SK-N-SH treated with all-trans-retinoic acid at 6 μM for 48 hours (cell line): ENCODE results near the gene TAX1BP3.

Experiments used
- ATAC-seq: fragments of 200-7000 bp; cut with Tn5 transposase; 3 replicates; pipeline ENCODE4 v1.9.1; 2020; ENCODE audit warnings: mild to moderate bottlenecking, moderate library complexity
- ARNTL ChIP-seq: fragments of 450-650 bp; formaldehyde crosslinking; IDR thresholded peaks from 2 replicates; pipeline ENCODE4 v1.5.0; 2020; ENCODE audit warnings: low read depth, mild to moderate bottlenecking, moderate library complexity, borderline replicate concordance
- BACH2 ChIP-seq: fragments of 250-450 bp; sonication (Bioruptor Pico); IDR thresholded peaks from 2 replicates; pipeline ENCODE4 v1.9.0; 2021; ENCODE audit warnings: mild to moderate bottlenecking, borderline replicate concordance
- CSDC2 ChIP-seq: fragments of 250-450 bp; sonication (Bioruptor Pico); IDR thresholded peaks from 2 replicates; pipeline ENCODE4 v1.5.0; 2020; ENCODE audit warnings: mild to moderate bottlenecking, moderate library complexity
- ESRRG ChIP-seq: fragments of 250-450 bp; sonication (Bioruptor Pico); IDR thresholded peaks from 2 replicates; pipeline ENCODE4 v1.6.1; 2021; ENCODE audit warnings: mild to moderate bottlenecking
- GLIS3 ChIP-seq: fragments of 250-450 bp; sonication (Bioruptor Pico); IDR thresholded peaks from 2 replicates; pipeline ENCODE4 v1.5.0; 2020; ENCODE audit warnings: mild to moderate bottlenecking, moderate library complexity
- ISL1 ChIP-seq: fragments of 250-450 bp; sonication (Bioruptor Pico); IDR thresholded peaks from 2 replicates; pipeline ENCODE4 v2.1.2; 2022; ENCODE audit warnings: mild to moderate bottlenecking, moderate library complexity
- OSR1 ChIP-seq: fragments of 250-450 bp; sonication (Bioruptor Pico); IDR thresholded peaks from 2 replicates; pipeline ENCODE4 v1.8.0; 2022; ENCODE audit warnings: moderate library complexity, mild to moderate bottlenecking, inconsistent platforms
- PPARA ChIP-seq: fragments of 250-450 bp; sonication (Bioruptor Pico); IDR thresholded peaks from 2 replicates; pipeline ENCODE4 v1.5.0; 2020; ENCODE audit warnings: mild to moderate bottlenecking, borderline replicate concordance
- RARB ChIP-seq: fragments of 250-450 bp; sonication (Bioruptor Pico); IDR thresholded peaks from 2 replicates; pipeline ENCODE4 v1.8.0; 2021; ENCODE audit warnings: mild to moderate bottlenecking, moderate library complexity
- SNAI2 ChIP-seq: fragments of 250-450 bp; sonication (Bioruptor Pico); IDR thresholded peaks from 2 replicates; pipeline ENCODE4 v1.5.0; 2020; ENCODE audit warnings: mild to moderate bottlenecking, moderate library complexity
- TCF4 ChIP-seq: fragments of 250-450 bp; sonication (Bioruptor Pico); IDR thresholded peaks from 2 replicates; pipeline ENCODE4 v1.8.0; 2021; ENCODE audit warnings: mild to moderate bottlenecking, moderate library complexity, borderline replicate concordance
- TOX ChIP-seq: fragments of 250-450 bp; sonication (Bioruptor Pico); IDR thresholded peaks from 2 replicates; pipeline ENCODE4 v1.8.0; 2021; ENCODE audit warnings: mild to moderate bottlenecking, moderate library complexity, borderline replicate concordance
- ZC3H10 ChIP-seq: fragments of 250-450 bp; sonication (Bioruptor Pico); IDR thresholded peaks from 2 replicates; pipeline ENCODE4 v1.5.1; 2021; ENCODE audit warnings: mild to moderate bottlenecking, moderate library complexity
- ZFP3 ChIP-seq: fragments of 250-450 bp; sonication (Bioruptor Pico); IDR thresholded peaks from 2 replicates; pipeline ENCODE4 v1.5.0; 2020; ENCODE audit warnings: mild to moderate bottlenecking, moderate library complexity
- ZFP30 ChIP-seq: fragments of 450-650 bp; formaldehyde crosslinking; IDR thresholded peaks from 2 replicates; pipeline ENCODE4 v1.5.0; 2022; ENCODE audit warnings: mild to moderate bottlenecking, moderate library complexity
- ZNF565 ChIP-seq: fragments of 450-650 bp; formaldehyde crosslinking; conservative IDR thresholded peaks from 2 replicates; pipeline ENCODE4 v1.5.0; 2020; ENCODE audit warnings: low read depth, mild to moderate bottlenecking, moderate library complexity
- ZNF70 ChIP-seq: fragments of 450-650 bp; formaldehyde crosslinking; IDR thresholded peaks from 2 replicates; pipeline ENCODE4 v1.5.0; 2020; ENCODE audit warnings: mild to moderate bottlenecking, moderate library complexity
- TF ChIP-seq, protein P1 (sequence below): fragments of 250-450 bp; sonication (Bioruptor Pico); IDR thresholded peaks from 2 replicates; pipeline ENCODE4 v1.5.0; 2020; ENCODE audit warnings: mild to moderate bottlenecking, moderate library complexity
- TF ChIP-seq, protein P2 (sequence below): fragments of 250-450 bp; sonication (Bioruptor Pico); IDR thresholded peaks from 2 replicates; pipeline ENCODE4 v1.8.0; 2021; ENCODE audit warnings: low read depth, mild to moderate bottlenecking, moderate library complexity, borderline replicate concordance
- TF ChIP-seq, protein P3 (sequence below): fragments of 250-450 bp; sonication (Bioruptor Pico); IDR thresholded peaks from 2 replicates; pipeline ENCODE4 v1.8.0; 2020; ENCODE audit warnings: mild to moderate bottlenecking, moderate library complexity, borderline replicate concordance
- TF ChIP-seq, protein P4 (sequence below): fragments of 250-450 bp; sonication (Bioruptor Pico); IDR thresholded peaks from 2 replicates; pipeline ENCODE4 v1.5.1; 2021; ENCODE audit warnings: mild to moderate bottlenecking, moderate library complexity

The TAX1BP3 gene, protein sequence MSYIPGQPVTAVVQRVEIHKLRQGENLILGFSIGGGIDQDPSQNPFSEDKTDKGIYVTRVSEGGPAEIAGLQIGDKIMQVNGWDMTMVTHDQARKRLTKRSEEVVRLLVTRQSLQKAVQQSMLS

DNA sequence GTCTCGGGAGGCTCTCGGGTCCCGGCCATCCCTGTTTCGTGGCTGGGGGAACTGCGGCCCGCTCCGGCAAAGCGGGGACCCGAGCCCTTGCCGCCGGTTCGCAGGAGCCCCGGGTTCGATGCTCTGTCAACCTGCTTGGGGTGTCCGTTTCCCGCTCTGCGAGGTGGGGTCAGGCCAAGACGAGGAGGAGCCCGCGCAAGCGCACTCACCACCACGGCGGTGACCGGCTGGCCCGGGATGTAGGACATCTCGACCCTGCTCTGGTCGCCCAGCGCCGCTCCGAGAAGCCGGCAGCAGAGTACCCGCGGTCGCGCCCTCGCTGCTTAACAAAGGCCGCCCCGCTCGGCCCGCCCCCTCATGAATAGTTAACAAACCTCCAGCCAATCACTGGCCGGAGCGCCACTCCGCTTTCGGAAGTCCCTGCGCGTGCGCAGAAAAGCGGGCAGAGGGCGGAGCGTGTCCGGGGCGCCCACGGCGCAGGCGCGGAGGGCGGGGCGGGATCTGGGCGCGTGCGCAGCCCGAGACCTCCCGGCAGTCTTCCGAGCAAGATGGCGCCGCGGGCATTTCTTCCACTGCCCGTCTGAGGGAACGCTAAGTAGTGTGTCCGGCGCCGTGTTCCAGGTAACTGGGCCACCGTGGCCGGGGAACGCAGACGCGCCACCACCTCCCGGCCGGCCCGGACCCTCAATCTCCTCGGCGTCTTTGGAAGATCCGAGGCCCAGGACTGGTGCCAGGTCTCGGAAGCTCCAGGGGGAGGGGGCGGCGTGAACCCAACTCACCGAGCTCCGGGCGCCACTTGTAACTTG is at the start of gene TAX1BP3, which contains the start of gene EMC6:
TSS of gene TAX1BP3 (minus strand) at position 300 of the 806 bp plus-strand sequence. CDS start at position 248, 52 bp downstream.
TSS of gene EMC6 (plus strand) at position 534 of the 806 bp plus-strand sequence. CDS start 335 bp downstream, outside the sequence.
- TF ChIP-seq, protein P1, sequence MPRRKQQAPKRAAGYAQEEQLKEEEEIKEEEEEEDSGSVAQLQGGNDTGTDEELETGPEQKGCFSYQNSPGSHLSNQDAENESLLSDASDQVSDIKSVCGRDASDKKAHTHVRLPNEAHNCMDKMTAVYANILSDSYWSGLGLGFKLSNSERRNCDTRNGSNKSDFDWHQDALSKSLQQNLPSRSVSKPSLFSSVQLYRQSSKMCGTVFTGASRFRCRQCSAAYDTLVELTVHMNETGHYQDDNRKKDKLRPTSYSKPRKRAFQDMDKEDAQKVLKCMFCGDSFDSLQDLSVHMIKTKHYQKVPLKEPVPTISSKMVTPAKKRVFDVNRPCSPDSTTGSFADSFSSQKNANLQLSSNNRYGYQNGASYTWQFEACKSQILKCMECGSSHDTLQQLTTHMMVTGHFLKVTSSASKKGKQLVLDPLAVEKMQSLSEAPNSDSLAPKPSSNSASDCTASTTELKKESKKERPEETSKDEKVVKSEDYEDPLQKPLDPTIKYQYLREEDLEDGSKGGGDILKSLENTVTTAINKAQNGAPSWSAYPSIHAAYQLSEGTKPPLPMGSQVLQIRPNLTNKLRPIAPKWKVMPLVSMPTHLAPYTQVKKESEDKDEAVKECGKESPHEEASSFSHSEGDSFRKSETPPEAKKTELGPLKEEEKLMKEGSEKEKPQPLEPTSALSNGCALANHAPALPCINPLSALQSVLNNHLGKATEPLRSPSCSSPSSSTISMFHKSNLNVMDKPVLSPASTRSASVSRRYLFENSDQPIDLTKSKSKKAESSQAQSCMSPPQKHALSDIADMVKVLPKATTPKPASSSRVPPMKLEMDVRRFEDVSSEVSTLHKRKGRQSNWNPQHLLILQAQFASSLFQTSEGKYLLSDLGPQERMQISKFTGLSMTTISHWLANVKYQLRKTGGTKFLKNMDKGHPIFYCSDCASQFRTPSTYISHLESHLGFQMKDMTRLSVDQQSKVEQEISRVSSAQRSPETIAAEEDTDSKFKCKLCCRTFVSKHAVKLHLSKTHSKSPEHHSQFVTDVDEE (CRISPR knock-in tag) = 0 out of 2 replicates have a peak, but pooled peaks have one; percentile 25
- no peak for TF ChIP-seq ZNF565 (CRISPR knock-in tag)
- 0 out of 2 replicates have a peak, but pooled peaks have one; percentile 36 for TF ChIP-seq ZFP3 (CRISPR knock-in tag)
- no peak for TF ChIP-seq ZC3H10 (CRISPR knock-in tag)

DNA sequence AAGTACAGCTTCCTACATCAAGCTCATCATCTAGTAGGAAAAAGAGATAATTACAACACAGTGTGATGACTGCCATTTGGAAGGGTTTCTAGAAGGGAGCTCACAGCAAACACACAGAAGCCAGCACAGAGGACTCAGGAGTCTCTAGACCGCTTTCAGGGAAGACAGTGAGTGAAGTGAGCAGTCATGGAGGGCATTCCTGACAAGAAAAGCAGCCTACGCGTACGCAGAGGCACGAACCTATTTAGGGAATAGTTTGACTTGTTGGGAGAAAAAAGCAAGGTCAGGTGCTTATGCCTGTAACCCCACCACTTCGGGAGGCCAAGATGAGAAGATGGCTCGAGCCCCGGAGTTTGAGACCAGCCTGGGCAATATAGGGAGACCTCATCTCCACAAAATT is 46.9 kb upstream of the TAX1BP3 start:
- TF ChIP-seq BACH2 (CRISPR knock-in tag) (no peak), SNAI2 (CRISPR knock-in tag) (no peak), ZNF565 (CRISPR knock-in tag) (no peak), ZC3H10 (CRISPR knock-in tag) (no peak), TOX (CRISPR knock-in tag) (no peak), RARB (CRISPR knock-in tag) (no peak), PPARA (CRISPR knock-in tag) (no peak), CSDC2 (CRISPR knock-in tag) (no peak), ESRRG (CRISPR knock-in tag) (no peak), TCF4 (CRISPR knock-in tag) (no peak), OSR1 (CRISPR knock-in tag) (no peak), ZNF70 (CRISPR knock-in tag) (no peak), ISL1 (no peak), ARNTL (no peak), ZFP30 (CRISPR knock-in tag) (no peak), GLIS3 (CRISPR knock-in tag) (no peak)
- TF ChIP-seq, protein P2, sequence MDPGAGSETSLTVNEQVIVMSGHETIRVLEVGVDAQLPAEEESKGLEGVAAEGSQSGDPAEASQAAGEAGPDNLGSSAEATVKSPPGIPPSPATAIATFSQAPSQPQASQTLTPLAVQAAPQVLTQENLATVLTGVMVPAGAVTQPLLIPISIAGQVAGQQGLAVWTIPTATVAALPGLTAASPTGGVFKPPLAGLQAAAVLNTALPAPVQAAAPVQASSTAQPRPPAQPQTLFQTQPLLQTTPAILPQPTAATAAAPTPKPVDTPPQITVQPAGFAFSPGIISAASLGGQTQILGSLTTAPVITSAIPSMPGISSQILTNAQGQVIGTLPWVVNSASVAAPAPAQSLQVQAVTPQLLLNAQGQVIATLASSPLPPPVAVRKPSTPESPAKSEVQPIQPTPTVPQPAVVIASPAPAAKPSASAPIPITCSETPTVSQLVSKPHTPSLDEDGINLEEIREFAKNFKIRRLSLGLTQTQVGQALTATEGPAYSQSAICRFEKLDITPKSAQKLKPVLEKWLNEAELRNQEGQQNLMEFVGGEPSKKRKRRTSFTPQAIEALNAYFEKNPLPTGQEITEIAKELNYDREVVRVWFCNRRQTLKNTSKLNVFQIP (CRISPR knock-in tag) = no peak
- TF ChIP-seq, protein P3, sequence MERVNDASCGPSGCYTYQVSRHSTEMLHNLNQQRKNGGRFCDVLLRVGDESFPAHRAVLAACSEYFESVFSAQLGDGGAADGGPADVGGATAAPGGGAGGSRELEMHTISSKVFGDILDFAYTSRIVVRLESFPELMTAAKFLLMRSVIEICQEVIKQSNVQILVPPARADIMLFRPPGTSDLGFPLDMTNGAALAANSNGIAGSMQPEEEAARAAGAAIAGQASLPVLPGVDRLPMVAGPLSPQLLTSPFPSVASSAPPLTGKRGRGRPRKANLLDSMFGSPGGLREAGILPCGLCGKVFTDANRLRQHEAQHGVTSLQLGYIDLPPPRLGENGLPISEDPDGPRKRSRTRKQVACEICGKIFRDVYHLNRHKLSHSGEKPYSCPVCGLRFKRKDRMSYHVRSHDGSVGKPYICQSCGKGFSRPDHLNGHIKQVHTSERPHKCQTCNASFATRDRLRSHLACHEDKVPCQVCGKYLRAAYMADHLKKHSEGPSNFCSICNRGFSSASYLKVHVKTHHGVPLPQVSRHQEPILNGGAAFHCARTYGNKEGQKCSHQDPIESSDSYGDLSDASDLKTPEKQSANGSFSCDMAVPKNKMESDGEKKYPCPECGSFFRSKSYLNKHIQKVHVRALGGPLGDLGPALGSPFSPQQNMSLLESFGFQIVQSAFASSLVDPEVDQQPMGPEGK (CRISPR knock-in tag) = no peak
- TF ChIP-seq, protein P1 (CRISPR knock-in tag) = no peak
- TF ChIP-seq, protein P4, sequence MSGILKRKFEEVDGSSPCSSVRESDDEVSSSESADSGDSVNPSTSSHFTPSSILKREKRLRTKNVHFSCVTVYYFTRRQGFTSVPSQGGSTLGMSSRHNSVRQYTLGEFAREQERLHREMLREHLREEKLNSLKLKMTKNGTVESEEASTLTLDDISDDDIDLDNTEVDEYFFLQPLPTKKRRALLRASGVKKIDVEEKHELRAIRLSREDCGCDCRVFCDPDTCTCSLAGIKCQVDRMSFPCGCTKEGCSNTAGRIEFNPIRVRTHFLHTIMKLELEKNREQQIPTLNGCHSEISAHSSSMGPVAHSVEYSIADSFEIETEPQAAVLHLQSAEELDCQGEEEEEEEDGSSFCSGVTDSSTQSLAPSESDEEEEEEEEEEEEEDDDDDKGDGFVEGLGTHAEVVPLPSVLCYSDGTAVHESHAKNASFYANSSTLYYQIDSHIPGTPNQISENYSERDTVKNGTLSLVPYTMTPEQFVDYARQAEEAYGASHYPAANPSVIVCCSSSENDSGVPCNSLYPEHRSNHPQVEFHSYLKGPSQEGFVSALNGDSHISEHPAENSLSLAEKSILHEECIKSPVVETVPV (CRISPR knock-in tag) = no peak
- no peak for ATAC-seq

More for the DNA sequence above, at the start of gene TAX1BP3, which contains the start of gene EMC6:
- peak; percentile 94 for ATAC-seq
